TTC549 (cell line): ENCODE measurements around the gene GOLGA6C.
"Not testable (repeated sequence)": the region's sequence is repeated elsewhere in the genome, so short reads cannot be mapped to it uniquely, and the experiment has no call there.

Source experiments
- FAIRE-seq: peaks from 2 replicates; lab custom pipeline; 2012; peaks lifted over from hg19 to GRCh38; lab: Jason Lieb, UNC

GOLGA6C gene

DNA sequence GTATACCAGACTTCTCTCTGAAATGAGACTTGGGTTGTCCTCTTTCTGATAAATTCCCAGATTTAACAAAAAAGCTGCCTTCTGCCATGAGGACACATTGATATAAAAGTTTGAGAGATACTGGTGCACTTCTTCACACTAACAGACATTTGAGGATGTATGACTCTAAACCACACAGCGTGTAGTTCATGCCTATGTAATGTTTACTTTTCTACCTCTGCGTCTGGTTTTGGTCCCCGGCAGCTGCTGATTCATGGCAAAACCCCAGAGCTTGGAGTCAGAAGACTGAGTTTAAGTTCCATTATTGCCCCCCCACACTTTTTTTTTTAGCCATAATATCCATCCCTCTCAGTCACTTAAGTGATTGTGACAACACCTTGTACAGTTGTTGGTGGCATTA, 1.7 kb downstream of the GOLGA6C start:
- not testable (repeated sequence) for FAIRE-seq

DNA sequence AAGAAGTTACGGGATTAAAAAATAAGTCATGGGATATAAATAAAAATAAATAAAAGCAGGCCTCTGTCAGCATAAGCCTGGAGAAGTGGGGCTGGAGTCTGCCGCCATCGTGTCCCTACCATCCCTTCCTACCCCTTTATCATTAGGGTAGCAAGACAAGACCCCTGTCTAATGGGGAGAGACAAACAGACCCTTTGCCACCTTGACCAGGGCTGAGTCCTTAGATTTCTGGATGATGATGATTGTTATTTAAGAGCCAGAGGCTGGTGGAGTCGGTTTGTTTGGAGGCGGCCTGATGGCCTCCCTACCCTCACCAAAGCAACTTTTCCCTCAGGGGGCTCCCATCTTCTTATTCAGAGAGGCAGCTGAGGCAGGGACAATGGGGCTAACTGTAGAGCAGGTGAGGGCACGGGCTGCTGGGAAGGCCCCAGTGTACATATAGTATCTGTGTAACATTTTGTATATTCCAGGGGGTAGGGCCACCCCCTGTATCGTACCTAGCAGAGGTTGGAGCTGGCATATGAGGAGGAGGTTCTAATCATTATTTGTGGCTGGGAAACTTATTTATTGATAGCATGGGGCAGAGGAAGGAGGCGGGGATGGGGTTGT, 15.7 kb downstream of the GOLGA6C start:
- not testable (repeated sequence) for FAIRE-seq

- FAIRE-seq: not testable (repeated sequence)
These were observed 16.5 kb downstream of the GOLGA6C start for GRCh38 chr15:75274509-75275107.

- not testable (repeated sequence) for FAIRE-seq
These were observed 17.5 kb downstream of the GOLGA6C start for GRCh38 chr15:75275617-75276016.

DNA sequence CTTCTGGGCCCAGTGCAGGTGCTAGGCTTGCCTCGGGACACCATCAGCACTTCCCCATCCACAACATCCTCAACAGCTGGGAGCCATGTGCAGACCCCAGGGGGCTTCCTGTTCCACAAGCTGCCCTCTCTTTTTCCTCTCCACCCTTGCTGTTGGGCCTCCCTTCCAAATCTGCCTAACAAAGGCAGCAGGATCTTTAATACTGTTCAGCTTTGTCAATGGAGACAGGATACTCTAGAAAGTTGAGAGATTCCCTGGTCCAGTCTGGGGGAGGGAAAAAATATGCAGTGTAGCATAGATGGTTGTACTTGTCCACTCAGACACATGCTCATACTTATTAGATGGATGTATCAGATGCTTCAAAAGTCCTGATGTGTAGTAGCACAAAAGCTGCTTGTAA, 20.4 kb downstream of the GOLGA6C start:
- FAIRE-seq: not testable (repeated sequence)

- not testable (repeated sequence) for FAIRE-seq
These were observed 24.4 kb downstream of the GOLGA6C start, which contains the start of gene GOLGA6D for GRCh38 chr15:75282572-75282971. Gene GOLGA6D, plus strand, starts transcription at chr15:75282835. Its CDS starts 41 bp downstream, at chr15:75282876.

GRCh38 chr15:75284152-75284551, 26.0 kb downstream of the GOLGA6C start:
- FAIRE-seq: not testable (repeated sequence)

DNA sequence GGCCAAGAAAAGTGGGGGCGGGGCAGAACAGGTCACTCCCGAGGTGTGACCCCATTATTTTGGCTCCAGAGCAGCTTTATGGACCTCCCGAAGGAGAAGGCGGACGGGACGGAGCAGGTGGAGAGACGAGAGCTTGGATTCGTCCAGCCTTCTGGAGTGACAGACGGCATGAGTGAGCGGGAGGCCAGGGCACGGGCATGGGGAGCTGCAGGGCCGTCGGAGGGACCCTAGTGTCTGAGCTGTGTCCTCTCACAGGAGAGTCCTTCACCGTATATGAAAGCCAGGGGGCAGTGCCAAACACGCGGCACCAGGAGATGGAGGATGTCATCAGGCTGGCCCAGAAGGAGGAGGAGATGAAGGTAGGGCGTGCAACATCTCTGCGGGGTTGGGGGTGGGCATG, 35.5 kb downstream of the GOLGA6C start:
- FAIRE-seq: not testable (repeated sequence)

- not testable (repeated sequence) for FAIRE-seq
These were observed 40.6 kb downstream of the GOLGA6C start for GRCh38 chr15:75298541-75299310.

- FAIRE-seq: not testable (repeated sequence)
These were observed 41.2 kb downstream of the GOLGA6C start for GRCh38 chr15:75299311-75299688.

- FAIRE-seq: not testable (repeated sequence)
These were observed 41.9 kb downstream of the GOLGA6C start for GRCh38 chr15:75300026-75300425.

DNA sequence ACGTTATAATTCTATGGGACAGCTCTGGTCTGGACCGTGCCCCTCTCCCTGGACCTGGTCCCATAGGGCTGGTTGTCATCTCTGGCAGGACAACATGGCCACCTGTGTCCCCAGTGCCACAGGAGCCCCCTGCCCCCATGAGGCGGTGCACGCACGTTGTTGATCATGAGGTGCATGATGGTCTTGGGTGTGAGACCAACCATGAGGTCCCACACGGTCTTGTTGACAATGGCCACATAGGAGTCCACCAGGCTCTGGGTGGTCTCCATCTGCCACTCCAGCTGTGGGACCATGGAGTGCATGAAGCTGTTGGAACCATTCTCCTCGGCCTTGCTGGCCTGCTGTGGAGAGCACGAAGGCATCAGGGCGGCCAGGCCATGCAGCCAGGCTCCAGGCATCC, 44.2 kb downstream of the GOLGA6C start:
- no peak for FAIRE-seq

- not testable (repeated sequence) for FAIRE-seq
These were observed 44.6 kb downstream of the GOLGA6C start for GRCh38 chr15:75302753-75303152.

DNA sequence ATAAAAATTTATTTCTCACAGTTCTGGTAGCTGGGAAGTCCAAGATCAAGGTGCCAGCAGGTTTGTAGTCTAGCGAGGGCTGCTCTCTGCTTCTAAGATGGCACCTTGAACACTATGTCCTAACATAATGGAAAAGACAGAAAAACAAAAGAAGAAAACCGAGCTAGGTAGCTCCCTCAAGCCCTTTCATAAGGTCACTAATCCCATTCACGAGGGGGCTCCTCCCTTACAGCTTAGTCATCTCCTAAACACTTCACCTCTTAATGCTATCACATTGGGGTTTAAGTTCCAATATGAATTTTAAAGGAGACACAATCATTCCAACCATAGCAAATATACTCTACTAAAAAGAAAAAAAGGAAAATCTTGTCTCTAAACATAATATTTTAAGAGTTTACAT, 48.1 kb downstream of the GOLGA6C start:
- no peak for FAIRE-seq

DNA sequence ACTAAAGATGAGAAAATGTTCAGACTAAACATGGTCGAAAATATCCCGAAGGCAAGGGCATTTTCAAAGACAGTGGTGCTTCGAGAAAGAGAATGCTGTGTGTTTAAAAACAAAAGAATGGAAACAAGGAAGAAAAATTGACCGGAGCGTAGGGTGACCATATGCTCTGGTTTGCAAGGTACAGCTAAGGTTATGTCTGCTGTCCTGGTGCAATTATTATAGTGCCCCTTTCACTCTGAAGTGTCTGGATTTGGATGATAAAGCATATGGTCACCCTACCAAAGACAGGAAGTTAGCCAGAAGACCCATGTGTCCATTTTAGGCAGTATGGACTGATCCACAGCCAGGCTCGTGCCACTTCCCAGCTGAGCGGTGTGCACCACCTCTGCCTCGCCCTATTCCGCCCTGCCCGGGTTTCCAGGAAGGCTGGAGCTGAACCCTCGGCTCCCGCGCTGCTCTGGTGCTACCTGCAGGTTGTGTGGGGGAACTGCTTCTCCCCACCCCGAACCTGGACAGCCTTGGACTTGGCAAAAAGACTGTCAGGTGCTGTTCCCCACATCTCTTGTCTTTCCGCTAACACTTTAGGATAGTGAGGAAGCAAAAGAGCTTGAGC, 49.8 kb downstream of the GOLGA6C start:
- no peak for FAIRE-seq

DNA sequence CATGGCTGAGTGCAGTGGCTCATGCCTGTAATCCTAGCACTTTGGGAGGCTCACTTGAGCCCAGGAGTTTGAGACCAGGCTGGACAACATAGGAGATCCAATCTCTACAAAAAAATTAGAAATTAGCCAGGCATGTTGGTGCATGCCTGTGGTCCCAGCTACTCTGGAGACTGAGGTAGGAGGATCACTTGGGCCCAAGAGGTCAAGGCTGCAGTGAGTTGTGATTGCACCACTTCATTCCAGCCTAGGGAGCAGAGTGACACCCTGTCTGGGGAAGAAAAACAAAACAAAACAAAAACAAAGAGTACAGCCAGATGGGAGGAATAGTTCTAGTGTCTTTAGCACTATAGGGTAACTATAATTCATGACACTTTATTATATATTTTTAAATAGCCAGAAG, 51.6 kb downstream of the GOLGA6C start:
- FAIRE-seq: no peak

DNA sequence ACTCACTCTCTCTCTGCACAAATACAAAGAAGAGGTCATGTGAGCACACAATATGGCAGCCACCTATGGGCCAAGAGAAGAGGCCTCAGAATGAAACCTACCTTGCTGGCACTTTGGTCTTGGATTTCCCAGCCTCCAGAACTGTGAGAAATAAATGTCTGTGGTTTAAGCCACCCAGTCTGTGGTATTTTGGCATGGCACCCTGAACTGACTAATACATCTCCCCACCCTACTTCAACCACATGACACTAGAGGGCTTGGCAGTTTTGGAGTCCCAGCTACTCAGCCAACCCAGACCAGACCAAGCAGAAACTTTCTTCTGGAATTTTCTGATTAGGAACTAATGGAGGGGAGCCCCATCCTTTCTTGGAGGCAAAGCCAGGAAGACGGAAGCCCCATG, 54.4 kb downstream of the GOLGA6C start:
- FAIRE-seq: not testable (repeated sequence)

- no peak for FAIRE-seq
These were observed 55.1 kb downstream of the GOLGA6C start for GRCh38 chr15:75313116-75313845.

GRCh38 chr15:75314552-75315290, 56.6 kb downstream of the GOLGA6C start:
- no peak for FAIRE-seq

DNA sequence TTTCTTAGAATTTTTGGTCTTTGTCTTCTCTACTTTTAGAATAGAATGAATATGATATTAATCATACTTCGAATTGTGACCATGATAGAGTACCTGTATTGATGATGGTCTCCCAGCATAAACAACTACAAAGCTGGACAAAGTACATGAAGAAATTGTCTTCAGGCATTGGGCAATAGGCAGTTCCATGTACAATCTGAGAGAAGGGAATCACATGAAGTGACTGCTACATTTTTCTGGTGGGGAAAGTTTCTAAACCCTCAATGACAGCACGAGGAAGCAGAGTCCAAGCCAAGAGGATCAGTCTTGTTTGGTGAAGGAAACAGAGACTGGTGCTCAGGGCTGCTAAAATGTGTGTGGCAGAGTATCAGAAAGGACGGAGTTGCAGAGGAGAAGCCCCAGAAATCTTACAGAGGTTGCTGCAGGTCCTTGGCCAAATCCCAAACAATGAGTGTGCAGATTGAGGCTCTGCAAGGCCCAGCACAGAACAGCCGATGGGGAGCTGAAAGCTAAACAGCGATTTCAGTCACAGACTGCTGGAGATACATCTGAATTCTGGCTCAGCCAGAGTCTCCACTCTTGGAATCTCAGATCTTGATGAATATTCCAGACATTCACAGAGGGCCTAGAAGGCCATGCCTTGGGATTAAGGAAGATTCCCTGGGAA, 61.2 kb downstream of the GOLGA6C start:
- FAIRE-seq: not testable (repeated sequence)
